GM18951 (cell line): Measurements from ENCODE around the gene PBRM1.

Source experiments
- POLR2A ChIP-seq: IDR thresholded peaks from 4 replicates; pipeline ENCODE4 v1.6.1; 2011; ENCODE audit warnings: mild to moderate bottlenecking; ENCODE audit not compliant: insufficient read length, insufficient read depth; ENCODE audit errors: extremely low read depth
- in situ Hi-C: fragments of 300-500 bp; cut with MboI; formaldehyde crosslinking; loops from one replicate; pipeline ENCODE4 v1.12.0; 2022; ENCODE audit warnings: low sequenced_read_pairs, mixed read lengths, inconsistent platforms; ENCODE audit not compliant: unreplicated experiment

Gene PBRM1

GRCh38 chr3:52512727-52513126 lies 173.0 kb downstream of the PBRM1 start:
- no peak for TF ChIP-seq POLR2A
- in situ Hi-C loops = no loop called here

GRCh38 chr3:52512105-52512504 lies 173.6 kb downstream of the PBRM1 start:
- no peak for TF ChIP-seq POLR2A
- in situ Hi-C loops = no loop called here

GRCh38 chr3:52511509-52511908 lies 174.2 kb downstream of the PBRM1 start:
- in situ Hi-C loops = no loop called here
- TF ChIP-seq POLR2A = no peak

GRCh38 chr3:52509753-52510328 lies 175.9 kb downstream of the PBRM1 start:
- no peak for TF ChIP-seq POLR2A
- in situ Hi-C loops = no loop called here

- TF ChIP-seq POLR2A = no peak
- in situ Hi-C loops = no loop called here
Observed at GRCh38 chr3:52507359-52507758, 178.4 kb downstream of the PBRM1 start.

GRCh38 chr3:52506266-52506966 lies 179.3 kb downstream of the PBRM1 start:
- no peak for TF ChIP-seq POLR2A

GRCh38 chr3:52504977-52505376 lies 180.7 kb downstream of the PBRM1 start:
- in situ Hi-C loops = no loop called here
- TF ChIP-seq POLR2A = no peak

More at GRCh38 chr3:52506266-52506966, 179.3 kb downstream of the PBRM1 start:
- in situ Hi-C loops = no loop called here

- in situ Hi-C loops = no loop called here
- TF ChIP-seq POLR2A = no peak
Observed at GRCh38 chr3:52503788-52504424, 181.8 kb downstream of the PBRM1 start.

- no peak for TF ChIP-seq POLR2A
- in situ Hi-C loops = no loop called here
Observed at GRCh38 chr3:52502808-52503350, 182.8 kb downstream of the PBRM1 start.

GRCh38 chr3:52502001-52502400 lies 183.7 kb downstream of the PBRM1 start:
- in situ Hi-C loops = no loop called here
- TF ChIP-seq POLR2A = no peak

- in situ Hi-C loops = no loop called here
- no peak for TF ChIP-seq POLR2A
Observed at GRCh38 chr3:52501046-52501445, 184.7 kb downstream of the PBRM1 start.

- no peak for TF ChIP-seq POLR2A
- in situ Hi-C loops = no loop called here
Observed at GRCh38 chr3:52498137-52499054, 187.3 kb downstream of the PBRM1 start.

GRCh38 chr3:52495777-52496602 lies 189.7 kb downstream of the PBRM1 start:
- no peak for TF ChIP-seq POLR2A
- in situ Hi-C loops = no loop called here
